Stimulated activated CD8-positive, alpha-beta memory T cell treated with anti-CD3 and anti-CD28 coated beads, Interleukin-15, amount 100 ng/mL, for 48 hours (primary cell): ENCODE measurements around the gene MCHR1.
"Not testable (repeated sequence)": the region's sequence is repeated elsewhere in the genome, so short reads cannot be mapped to it uniquely, and the experiment has no call there.

ENCODE experiments used
- DNase-seq, 2 donors: peaks; one replicate each; pipeline ENCODE4 v3.0.0-alpha.2; 2020; ENCODE audit warnings: low read depth in 2 of 2

Gene MCHR1

DNA sequence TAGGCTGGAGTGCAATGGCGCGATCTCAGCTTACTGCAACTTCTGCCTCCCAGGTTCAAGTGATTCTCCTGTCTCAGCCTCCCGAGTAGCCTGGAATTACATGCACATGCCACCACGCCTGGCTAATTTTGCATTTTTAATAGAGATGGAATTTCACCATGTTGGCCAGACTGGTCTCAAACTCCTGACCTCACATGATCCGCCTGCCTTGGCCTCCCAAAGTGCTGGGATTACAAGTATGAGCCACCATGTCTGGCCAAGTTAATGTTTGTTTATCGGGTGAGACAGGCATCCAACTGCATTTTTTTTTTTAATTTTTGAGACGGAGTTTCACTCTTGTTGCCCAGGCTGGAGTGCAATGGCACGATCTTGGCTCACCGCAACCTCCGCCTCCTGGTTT lies 22.6 kb upstream of the MCHR1 start:
- not testable (repeated sequence) for DNase-seq

DNA sequence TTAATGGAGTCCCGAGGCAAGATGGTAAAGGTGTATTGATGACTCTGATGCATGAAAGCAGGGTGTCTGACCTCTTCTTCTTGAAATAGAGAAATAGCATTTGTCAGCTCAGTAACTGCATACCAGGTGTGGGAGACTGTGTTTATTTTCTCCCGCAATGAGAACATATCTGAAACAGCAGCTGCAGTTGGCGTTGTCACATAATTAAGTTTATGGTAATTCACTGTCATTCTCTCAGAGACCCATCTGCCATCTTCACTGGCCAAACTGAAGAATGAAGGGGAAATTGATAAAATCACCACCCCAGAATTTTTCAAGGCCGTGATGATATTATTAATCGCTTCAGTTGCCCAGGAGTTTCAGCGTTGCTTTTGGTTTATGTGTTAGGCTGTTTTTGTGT lies 20.1 kb upstream of the MCHR1 start:
- DNase-seq = no peak

DNA sequence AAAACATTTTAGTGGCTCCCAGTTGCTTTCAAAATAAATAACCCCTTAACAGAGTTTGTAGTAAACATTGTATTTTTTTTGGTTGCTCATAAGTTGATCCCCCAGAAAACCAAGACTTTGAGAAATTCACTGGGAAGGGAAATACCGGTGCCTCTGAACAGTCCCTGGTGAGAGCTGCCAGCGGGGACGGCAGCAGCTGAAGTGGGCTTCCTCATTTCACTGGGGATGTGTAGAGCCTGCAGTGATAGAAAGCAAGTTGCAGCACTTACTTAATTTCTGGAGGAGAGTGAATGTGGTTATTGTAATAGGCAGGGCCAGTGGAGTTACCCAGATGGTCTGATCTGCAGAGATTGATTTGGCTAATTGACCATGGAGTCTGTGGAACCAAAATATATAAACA lies 18.6 kb upstream of the MCHR1 start:
- no peak for DNase-seq

DNA sequence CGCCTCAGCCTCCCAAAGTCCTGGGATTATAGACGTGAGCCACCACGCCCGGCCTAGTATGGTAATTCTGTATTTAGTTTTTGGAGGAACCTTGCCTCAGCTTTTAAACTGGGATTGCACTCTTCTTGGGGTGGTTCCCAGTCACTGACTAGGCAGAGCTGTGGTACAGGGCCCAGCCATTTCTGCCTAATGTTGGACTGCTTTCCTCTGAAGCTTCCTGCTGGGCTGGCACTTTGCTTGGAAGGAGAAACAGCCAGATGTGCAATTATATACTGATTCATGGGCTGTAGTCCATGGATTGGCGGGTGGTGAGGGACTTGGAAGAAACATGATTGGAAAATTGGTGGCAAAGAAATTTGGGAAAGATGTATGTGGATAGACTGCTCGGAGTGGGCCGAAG lies 17.6 kb upstream of the MCHR1 start:
- no peak for DNase-seq

DNA sequence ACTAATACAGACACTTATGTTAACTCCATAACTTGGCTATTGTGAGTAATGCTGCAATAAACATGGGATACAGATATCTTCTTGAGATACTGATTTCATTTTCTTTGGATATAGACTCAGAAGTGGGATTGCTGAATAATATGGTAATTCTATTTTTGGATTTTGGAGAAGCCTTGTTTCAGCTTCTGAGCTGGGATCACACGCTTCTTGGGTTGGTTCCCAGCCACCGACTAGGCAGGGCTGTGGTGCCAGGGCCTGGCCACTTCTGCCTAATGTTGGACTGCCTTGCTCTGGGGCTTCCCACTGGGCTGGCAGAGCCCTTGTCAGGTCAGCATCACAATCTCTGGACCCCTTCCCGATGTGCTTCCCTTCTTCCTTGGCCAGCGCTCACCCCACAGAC lies 14.0 kb upstream of the MCHR1 start:
- DNase-seq = no peak

DNA sequence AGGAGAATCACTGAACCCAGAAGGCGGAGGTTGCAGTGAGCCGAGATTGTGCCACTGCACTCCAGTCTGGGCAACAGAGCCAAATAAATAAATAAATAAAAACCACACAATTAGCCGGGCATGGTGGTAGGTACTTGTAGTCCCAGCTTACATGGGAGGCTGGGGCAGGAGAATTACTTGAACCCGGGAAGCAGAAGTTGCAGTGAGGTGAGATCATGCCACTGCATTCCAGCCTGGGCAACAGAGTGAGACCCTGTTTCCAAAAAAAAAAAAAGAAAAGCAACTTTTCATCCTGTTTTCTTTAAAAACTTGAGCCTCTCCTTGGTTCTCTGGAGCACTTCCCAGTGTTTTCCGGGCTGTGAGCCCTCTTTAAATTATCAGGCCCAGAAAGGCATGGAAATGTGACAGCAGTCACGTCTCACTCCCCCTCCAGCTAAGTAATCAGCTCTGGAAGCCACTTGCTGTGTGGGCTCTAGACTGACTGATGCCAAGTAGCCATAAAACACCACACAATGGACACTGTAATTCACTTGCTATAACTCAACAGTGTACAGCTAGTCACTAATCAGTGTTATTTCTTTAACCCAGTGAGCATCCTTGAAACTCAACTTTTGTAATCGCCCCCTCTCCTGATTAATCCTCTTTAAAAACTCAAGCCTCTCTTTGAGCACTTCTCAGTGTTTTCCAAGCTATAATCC lies 13.0 kb upstream of the MCHR1 start:
- no peak for DNase-seq

DNA sequence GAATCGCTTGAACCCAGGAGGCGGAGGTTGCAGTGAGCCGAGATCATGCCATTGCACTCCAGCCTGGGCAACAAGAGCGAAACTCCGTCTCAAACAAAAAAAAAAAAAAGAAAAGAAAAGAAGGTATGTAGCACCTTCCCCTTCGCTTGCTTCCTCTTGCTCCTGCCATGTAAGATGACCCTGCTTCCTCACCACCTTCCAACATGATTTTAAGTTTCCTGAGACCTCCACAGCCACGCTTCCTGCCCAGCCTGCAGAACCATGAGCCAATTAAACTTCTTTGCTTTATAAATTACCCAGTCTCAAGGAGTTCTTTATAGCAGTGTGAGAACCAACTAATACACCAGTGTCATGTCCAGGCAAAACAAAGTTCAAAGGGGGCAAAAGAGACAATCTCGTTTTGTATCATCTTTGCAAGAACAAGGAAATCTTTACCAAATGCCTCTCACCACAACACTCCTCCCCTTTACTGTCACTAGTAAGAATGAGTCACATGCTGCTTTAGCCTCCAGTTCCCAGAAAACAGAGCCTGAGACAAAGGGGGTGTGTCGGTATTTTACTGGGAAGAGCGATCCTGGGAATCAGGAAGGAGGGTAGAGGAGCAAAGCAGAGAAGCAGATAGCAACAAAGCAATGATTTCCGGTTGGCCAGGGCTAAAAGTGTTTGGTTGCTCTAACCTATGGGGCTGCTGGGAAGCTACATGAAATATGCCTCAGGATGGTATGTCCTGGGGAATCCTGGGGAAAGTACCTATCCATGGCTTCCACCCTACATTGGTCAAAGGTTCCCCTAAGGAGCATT lies 10.5 kb upstream of the MCHR1 start:
- DNase-seq = no peak

DNA sequence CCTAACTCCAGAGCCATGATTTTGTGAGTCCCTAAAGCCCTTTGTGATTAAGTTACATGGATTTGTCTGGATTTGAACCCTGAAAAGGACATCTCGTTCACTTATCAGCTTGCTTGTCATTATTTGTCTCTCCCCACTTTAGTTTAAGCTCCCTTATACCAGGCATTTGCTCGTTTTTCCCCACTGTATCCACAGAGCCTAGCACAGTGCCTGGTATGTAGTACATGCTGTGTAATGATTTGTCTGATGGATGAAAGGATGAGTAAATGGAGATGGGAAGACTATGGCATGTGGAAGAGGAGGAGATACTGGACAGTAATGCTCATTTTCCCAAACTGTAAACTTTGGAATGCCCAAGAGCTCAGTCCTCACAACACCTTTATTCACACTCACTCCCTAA lies 9.2 kb upstream of the MCHR1 start:
- no peak for DNase-seq

DNA sequence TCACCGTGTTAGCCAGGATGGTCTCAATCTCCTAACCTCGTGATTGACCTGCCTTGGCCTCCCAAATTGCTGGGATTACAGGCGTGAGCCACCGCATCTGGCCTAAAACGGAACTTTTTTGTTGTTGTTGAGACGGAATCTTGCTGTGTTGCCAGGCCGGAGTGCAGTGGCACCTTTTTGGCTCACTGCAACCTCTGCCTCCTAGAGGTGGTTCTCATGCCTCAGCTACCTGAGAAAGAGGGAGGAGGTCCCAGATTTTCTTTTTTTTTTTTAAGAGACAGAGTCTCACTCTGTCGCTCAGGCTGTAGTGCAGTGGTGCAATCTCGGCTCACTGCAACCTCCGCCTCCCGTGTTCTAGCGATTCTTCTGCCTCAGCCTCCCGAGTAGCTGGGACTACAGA lies 7.9 kb upstream of the MCHR1 start:
- no peak for DNase-seq

DNA sequence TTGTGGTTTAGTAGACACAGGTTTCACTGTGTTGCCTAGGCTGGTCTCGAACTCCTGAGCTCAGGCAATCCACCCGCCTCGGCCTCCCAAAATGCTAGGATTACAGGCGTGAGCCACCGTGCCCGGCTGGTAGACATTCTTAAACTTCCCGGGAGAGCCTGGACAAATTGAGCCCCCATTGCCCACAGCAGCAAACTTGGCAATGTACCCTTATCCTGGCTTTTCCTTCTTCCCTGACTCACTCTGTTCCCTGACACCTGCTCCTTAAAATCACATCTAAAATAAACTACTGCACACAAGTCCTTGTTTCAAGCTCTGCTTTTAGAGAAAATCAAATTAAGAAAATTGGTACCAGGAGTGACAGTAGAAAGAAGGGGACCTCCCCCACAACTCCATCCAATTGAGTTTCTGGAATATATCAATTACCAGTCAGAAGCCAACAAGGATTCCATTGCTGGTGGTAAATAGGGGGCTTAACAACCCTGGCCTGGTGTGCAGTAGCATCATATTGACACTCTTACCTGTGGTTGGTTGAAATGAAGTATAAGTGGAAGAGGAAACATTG lies 7.4 kb upstream of the MCHR1 start:
- no peak for DNase-seq

DNA sequence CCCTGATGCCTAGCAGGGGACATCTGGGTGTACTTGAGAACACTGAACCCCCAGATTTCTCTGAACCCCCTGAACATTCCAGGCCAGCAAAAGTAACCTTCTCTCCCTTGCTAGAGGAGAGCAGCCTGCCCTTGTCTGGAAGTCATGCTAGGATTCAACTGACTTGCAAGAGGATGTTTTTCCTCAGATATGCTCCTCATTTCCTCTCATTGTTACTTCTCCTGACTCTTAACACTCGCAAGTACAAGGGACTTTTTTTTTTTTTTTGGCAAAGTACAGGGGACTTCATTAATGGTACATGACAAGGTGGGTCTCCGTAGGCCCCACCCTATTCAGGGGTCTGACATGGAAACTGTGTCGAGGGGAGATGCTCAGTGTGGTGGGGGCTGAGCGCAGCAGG lies 6.3 kb upstream of the MCHR1 start:
- no peak for DNase-seq

DNA sequence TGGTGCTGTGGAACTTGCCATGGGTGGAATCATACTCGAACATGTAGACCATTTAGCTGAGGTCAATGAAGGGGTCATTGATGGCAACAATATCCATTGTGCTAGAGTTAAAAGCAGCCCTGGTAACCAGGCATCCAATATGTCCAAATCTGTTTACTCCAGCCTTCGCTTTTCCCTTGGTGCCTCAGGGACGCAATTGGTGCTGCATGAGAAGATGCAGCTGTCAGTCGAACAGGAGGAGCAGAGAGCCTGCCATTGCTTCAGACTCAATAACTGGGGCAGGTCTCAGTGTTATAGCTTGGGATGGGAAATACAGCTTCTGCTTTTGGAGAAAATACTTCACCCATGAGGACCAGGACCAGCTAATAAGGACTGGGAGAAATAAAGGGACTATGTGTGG lies 5.0 kb upstream of the MCHR1 start:
- no peak for DNase-seq

DNA sequence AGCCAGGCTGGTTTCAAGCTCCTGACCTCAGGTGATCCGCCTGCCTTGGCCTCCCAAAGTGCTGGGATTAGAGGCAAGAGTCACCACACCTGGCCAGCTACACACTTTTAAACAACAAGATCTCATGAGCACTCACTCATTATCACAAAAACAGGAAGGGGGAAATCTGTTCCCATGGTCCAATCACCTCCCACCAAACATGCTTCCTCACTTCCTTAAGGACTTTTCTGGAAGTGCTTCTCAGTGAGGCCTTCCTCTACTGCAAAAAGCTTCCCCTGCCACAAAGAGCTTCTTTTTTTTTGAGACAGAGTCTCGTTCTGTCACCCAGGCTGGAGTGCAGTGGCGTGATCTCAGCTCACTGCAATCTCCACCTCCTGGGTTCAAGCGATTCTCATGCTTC lies 3.1 kb upstream of the MCHR1 start:
- DNase-seq = not testable (repeated sequence)

DNA sequence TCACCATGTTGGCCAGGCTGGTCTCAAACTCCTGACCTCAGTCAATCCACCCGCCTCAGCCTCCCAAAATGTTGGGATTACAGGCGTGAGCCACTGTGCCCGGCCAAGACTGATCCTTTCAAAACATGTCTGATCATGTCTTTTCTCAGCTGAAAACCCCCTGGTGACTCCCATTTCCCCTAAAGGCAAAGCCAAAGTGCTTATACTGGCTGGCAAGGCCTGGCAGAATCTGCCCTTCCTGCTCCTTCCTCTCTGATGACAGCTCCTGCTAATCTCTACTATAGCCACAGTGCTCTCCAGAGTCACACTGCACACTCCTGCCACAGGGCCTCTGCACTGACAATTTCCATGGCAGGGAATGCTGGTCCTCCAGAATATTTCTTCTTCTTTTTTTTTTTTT lies 2.6 kb upstream of the MCHR1 start:
- DNase-seq = no peak

DNA sequence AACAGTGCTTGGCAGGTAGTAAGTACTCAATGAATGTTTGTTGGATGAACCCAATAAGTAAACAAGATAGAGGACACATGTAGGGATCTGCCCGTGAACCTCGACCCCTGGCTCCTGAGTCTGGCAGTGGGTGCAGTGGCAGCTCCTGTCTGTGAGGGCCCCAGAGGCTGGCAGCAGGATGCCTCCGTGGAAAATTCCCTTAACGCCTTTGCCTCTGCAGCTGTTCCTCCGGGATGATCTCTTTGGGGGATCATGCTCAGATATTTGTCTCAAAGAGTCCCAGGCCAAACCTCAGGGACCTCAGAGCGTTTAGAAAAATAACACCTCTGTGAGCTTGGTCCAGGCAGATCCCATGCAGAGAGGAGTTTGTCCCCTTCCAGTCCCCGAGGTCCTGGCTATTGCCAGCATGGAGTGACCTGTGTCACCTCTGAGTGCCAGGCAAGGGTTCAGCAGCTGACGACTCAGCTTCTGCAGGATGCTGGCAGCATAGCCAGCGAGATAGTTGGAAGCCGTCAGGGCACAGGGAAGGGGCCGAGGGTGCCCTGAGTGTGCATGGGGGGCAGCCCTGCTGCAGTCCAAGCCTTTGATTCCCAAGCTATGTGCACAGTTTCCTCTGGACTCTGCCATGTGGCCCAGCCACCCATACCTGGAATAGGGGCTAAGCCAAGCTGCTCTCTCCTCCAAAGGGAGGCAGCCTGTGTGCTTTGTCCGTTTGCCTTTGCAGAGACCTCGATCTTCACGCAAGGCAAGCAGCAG lies 613 bp upstream of the MCHR1 start:
- DNase-seq = no peak

DNA sequence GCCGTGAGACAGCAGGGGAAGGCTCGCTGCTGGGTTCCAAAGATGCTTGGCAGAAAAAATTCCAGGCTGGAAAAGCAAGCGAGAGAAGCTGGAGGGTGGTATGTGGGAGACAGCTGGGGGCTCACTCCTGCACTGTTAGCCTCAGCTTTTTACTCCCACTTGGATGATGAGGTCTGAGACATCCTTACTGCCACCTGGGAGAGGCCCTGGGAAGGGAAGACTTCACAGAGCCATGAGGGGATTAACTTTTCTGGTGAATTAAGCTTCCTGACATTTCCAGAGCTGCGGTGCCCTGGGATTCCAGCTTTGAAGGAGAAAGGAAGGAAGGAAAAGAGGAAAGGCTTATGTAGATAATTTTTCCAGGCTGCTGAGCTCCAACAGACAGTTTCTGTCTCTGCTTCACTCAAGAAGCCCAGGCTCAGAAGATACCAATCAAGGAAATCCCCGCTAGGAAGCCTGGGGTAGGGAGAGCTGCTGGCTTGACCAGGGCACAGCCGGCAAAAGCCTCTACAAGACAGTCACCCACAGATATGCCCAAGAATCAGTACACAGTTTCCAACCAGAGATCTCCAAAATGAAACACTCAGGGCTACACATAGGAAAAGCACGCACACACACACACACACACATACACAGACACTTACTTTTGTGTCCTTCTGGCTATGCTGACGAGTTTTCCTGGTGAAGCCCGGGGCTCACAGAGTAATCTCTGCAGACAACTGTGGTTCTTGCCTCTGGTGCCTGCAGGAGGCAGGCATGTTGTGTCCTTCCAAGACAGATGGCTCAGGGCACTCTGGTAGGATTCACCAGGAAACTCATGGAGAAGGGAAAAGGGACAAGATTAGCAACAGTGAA lies 907 bp downstream of the MCHR1 start:
- DNase-seq = no peak

DNA sequence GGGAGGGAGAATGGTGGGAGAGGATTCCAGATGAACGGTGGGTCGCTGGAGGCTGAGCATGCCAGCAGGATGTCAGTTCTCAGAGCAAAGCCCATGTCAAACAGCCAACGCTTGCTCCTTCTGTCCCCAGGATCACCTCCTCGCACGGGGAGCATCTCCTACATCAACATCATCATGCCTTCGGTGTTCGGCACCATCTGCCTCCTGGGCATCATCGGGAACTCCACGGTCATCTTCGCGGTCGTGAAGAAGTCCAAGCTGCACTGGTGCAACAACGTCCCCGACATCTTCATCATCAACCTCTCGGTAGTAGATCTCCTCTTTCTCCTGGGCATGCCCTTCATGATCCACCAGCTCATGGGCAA lies 1.5 kb downstream of the MCHR1 start:
- DNase-seq = no peak

DNA sequence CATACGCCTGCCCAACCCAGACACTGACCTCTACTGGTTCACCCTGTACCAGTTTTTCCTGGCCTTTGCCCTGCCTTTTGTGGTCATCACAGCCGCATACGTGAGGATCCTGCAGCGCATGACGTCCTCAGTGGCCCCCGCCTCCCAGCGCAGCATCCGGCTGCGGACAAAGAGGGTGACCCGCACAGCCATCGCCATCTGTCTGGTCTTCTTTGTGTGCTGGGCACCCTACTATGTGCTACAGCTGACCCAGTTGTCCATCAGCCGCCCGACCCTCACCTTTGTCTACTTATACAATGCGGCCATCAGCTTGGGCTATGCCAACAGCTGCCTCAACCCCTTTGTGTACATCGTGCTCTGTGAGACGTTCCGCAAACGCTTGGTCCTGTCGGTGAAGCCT lies 2.2 kb downstream of the MCHR1 start:
- no peak for DNase-seq

DNA sequence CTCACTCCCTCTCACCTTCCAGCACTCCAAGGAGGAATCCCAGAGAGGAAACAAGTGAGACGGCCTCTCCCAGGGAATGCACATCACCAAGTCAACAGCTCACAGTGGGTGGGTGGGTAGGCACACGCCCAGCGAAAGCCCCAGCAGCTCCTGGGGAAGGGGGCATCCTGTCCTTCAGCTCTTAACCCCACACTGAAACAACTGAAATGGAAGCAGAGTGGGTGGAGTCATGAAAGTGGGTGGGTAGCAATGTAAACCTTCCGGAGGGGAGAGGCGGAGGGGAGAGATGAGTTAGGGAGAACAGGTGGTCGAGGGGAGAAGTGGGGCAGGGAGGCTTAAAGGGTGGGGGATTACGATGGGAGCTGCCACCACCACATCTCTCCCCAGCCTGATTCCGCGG lies 5.4 kb downstream of the MCHR1 start:
- no peak for DNase-seq

DNA sequence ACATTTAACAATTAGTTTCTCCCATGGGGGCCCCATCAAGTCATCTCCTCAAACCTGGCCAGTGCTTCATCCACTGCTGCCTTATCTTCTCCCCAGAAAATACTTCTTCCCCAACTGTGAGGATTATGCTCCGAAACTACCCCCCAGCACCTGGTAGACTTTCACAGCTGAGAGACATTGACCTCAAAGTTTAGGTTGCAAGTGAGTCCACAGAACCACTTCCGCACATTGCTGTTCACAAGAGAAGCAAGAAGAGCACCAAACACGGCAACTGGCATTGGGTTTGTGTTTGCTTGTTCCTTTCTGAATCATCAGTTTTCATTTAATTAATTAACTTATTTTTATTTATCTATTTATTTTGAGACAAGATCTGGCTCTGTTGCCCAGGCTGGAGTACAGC lies 6.1 kb downstream of the MCHR1 start:
- no peak for DNase-seq

DNA sequence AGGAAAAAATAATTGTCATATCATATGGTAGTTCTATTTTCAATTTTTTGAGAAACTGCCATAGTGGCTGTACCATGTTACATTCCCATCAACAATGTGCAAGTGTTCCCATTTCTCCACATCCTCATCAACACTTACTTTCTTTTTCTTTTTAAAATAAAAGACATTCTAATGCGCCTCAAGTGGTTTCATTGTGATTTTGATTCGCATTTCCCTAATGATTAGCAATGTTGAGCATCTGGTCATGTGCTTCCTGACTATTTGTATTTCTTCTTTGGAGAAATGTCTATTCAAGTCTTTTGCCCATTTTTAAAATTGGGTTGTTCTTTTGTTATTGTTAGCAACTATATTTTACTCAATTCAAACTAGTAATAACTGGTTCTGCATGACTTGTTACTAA lies 8.4 kb downstream of the MCHR1 start:
- no peak for DNase-seq

DNA sequence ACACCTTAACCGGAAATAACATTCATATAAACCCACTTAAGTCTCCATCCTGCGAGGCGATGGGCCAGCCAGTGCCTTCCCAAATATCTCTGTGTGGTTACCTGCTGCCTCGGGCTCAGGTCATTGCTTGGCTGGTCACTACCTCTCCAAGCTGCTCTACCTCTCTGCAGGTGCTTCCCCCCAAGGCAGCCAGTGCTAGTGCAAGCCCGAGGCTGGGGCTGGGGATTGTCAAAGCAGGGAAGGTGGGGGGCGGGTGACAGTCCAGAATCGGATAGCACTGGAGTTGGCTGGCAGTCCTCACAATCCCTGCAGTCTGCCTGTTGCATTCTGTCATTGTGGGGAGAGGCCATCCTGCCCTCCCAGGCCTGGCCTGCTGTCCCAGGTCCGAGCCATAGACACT lies 11.1 kb downstream of the MCHR1 start:
- DNase-seq = no peak
